Left colon (tissue), 2 donors: ENCODE data around the gene VRK2. TPM values are rescaled to one million over a fixed set of nuclear protein-coding genes. Genes with fewer than 3 reads are reported as not detected.
"Not testable (repeated sequence)": the region's sequence is repeated elsewhere in the genome, so short reads cannot be mapped to it uniquely, and the experiment has no call there.

Source experiments
- ATAC-seq: fragments of 200-7000 bp; cut with Tn5 transposase; one replicate; pipeline ENCODE4 v1.9.1; 2020; ENCODE audit warnings: mild to moderate bottlenecking, moderate library complexity
- DNase-seq, 2 donors: peaks; one replicate each; pipeline ENCODE4 v3.0.0-alpha.2; 2020
- intact Hi-C, 2 donors: fragments of 100-400 bp; cut with DNase I in 1 of 2; cut with micrococcal nuclease in 1 of 2; formaldehyde crosslinking; loops; one replicate each; pipeline versions ENCODE4 v1.11.2 to v1.14.0; 2022; cut with DNase I, micrococcal nuclease
- total RNA-seq, 2 donors: library from RNA; stranded (reverse); fragmentation: NEBNext Ultra II Directional; extraction: Animal tissue kit (Norgen Biotek cat#: 25700); gene quantifications; one replicate each; pipeline ENCODE4 v1.2.1, GENCODE V29; 2021
- donor health status: DM: no; HTN: no; CAD: no.
- donor health status: DM: yes; HTN: yes; CAD: no.

Gene VRK2
- total RNA-seq, 2 donors from 2014 or later, result 20.9 to 25.0 TPM

DNA sequence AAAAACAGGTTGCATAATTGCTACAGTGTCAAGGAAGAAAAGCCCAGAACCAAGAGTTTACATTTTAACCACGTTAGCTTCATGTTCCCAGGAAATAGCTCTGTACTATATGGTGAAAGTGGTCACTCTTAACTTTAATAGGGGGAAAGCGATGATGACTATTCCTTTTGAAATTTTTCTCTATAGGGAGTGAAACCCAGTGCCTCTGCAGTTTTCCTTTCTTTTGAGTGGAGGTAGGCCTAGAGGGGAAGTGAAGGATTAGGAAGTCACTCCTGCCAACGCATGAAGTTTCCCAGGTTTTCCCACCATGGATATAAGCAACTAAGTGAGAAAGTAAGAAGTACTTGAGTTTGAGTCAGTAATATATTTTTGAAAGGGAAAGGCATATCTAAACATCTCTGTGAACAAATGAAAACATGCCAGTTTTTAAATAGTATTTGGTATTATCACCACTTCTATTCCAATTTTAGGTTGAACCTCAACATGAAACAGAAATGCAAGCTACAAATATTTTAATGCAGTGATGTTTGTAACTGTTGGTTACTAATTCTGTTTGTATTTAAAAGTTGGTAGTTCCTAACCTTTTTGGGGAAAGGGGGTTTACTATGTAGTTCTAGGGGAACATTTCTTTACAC, 91.9 kb downstream of the VRK2 start:
- no peak for DNase-seq
- no peak for ATAC-seq
- intact Hi-C loops, result no loop called here

DNA sequence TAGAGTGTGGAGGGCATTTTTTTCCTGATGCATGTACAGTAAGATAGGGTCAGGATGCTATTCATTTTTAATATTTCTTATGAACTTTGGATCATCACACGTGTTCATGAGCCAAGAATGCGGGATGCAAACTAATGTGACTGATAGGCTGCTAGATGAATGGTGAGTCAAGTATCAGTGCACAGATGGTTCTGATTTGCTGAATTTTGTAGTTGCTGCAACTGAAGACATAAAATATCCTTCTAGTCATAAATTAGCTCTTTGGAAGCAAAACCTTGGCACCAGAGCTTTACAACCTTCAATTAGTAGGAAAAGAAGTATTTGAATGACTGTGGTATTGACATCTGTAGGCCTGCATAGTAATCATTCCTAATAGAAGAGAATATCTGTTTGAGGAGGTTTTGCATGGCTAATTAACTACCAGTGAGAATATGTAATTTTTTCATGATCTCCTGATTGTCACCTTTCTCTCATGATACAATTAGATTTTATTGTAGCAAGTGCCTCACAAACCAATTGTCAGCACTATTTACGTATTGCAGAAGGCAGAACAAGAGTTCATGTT, 94.0 kb downstream of the VRK2 start:
- DNase-seq, result no peak
- ATAC-seq, result no peak

DNA sequence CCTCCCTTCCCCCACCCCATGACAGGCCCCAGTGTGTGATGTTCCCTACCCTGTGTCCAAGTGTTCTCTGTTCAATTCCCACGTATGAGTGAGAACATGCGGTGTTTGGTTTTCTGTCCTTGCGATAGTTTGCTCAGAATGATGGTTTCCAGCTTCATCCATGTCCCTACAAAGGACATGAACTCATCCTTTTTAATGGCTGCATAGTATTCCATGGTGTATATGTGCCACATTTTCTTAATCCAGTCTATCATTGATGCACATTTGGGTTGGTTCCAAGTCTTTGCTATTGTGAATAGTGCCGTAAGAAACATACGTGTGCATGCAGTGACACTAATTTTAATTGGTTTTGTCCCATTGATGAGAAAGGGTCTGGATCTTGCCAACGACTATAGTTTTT, 99.2 kb downstream of the VRK2 start:
- intact Hi-C loops, ATAC-seq, DNase-seq: not testable (repeated sequence)

More for the DNA sequence above, 94.0 kb downstream of the VRK2 start:
- intact Hi-C loops, result no loop called here

DNA sequence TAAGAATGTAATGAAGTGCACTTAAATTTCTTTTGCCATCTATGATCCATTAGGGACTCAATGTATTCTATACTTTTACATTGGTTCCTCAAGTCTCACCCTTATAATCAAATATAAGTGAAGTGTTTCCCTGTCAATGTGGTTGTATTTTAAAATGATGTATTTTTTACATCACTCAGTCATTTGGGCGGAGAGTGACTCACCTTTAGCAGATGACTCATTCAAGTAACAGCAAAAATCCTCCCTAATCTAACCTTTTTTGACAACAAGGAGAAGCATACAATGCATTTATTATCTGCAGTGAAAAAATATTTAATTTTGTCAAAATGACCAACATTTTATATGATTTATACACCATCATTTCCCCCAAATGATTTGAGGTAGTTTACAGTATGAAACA, 100.1 kb downstream of the VRK2 start:
- ATAC-seq (no peak), DNase-seq (no peak)
- intact Hi-C loops, result no loop called here

DNA sequence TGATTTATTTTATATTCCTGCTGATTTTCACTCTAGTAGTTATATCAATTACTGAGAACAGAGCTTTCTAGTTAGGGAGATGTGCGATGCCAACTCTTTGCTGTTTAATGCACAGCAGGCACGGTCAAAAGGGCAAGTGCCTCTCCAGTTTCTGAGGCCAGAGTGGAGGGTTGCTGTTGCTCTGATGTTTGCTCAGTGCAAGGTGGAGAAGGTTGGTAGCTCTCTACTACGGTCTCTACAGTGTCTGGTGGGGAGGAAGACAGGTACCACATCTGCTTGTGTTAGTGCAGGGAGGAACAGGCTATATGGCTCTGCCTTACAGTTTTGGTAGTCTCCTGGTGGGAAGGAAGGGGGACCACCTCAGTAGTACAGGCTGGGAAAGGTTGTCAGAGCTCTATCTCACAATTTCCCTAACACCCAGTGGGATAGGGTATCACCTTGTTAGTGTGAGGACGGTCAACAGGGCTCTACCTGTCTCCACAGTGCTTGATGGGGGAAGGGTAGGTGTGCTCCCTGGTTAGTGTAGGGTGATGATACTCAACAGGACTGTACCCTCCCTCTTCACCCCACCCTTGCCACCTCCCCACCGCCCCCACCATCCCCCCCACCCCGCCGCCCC, 108.7 kb downstream of the VRK2 start:
- DNase-seq (no peak), ATAC-seq (peak; percentile 20)
- intact Hi-C loops, result no loop called here

DNA sequence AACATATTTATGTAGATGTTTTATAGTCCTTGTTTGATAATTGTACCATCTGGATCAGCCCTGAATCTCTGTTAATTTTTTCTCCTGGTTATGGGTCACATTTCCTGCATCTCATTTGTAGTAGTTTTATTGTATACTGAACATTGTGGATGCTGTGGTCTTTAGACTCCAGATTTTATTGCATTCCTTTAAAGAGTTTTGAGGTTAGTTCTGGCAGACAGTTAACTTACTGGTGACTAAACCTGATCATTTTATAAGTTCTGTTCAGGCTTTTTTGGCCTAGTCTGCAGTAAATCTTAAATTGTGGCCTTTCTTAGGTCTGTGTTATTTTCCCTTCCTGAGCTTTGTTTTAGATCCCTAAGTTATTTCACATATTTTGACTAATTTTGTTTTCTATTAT, 110.2 kb downstream of the VRK2 start:
- ATAC-seq, result peak; percentile 36

DNA sequence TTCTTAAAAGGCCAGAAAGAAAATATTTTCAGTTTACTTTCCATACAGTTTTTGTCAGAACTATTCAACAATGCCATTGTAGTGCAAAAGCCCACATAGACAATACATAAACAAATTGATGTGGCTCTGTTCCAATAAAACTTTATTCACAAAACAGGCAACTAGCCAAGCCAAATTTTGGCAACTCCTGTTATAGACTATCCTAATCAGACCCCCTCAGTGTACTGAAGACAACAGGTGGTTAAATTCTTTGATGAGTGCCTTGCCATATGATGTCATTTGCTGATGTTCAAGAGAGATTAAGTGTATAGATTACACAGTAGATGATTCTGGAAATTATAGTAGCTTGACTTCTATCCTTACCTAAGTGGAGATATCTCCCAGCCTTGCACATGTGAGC, 111.1 kb downstream of the VRK2 start:
- ATAC-seq, result no peak
- intact Hi-C loops, result no loop called here
- DNase-seq, result no peak

More for the DNA sequence above, 110.2 kb downstream of the VRK2 start:
- DNase-seq, result no peak
- intact Hi-C loops, result no loop called here

DNA sequence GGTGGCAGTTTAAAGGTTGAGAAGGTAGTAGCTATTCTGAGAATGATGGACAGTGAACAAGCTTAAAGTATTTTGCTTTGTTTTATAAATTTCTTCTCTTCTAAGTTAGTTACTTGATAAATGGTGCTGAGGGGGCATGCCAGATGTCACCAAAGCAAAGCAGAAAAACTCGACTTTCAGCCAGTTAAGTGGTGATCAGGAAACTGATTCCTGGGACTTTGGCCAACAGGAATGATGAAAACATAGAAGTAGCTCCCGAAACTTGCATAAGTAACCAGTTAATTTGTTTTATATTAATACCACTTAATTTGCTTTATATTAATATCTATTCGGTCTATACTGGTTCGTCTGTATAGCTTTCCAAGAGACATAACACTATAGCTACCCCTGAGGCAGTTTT, 111.9 kb downstream of the VRK2 start:
- ATAC-seq (no peak), DNase-seq (no peak)
- intact Hi-C loops, result no loop called here

DNA sequence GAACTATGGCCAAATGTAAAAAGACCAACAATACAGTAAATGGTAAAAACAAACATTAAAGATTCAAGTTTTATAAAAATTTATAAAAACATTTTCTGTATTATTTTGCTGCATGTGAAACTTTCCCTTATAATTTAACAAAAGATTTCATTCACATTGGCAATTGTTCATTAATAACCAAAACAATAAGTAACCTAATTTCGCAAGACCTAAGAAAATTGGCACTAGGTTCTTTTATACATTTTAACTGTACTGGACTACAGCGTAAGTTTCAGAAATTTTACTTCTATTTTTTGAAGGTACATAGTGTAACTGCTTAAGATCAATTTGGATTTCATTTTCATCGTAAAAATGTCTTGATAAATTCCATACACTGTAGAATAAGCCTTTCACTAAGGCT, 117.3 kb downstream of the VRK2 start:
- DNase-seq, result no peak
- intact Hi-C loops, result no loop called here
- ATAC-seq, result no peak

DNA sequence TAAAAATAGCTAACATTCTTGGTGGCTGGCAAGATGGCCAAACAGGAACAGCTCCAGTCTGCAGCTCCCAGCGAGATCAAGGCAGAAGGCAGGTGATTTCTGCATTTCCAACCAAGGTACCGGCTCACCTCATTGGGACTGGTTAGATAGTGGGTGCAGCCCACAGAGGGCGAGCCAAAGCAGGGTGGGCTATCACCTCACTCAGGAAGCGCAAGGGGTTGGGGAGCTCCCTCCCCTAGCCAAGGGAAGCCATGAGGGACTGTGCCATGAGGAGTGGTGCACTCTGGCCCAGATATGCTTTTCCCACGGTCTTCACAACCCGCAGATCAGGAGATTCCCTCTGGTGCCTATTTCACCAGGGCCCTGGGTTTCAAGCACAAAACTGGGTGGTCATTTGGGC, 121.5 kb downstream of the VRK2 start:
- ATAC-seq, intact Hi-C loops, DNase-seq: not testable (repeated sequence)

DNA sequence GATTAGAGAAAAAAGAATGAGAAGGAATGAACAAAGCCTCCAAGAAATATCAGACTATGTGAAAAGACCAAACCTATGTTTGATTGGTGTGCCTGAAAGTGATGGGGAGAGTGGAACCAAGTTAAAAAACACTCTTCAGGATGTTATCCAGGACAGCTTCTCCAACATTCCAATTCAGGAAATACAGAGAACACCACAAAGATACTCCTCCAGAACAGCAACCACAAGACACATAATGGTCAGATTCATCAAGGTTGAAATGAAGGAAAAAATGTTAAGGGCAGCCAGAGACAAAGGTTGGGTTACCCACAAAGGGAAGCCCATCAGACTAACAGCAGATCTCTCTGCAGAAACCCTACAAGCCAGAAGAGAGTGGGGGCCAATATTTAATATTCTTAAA, 123.2 kb downstream of the VRK2 start:
- ATAC-seq, intact Hi-C loops, DNase-seq: not testable (repeated sequence)

DNA sequence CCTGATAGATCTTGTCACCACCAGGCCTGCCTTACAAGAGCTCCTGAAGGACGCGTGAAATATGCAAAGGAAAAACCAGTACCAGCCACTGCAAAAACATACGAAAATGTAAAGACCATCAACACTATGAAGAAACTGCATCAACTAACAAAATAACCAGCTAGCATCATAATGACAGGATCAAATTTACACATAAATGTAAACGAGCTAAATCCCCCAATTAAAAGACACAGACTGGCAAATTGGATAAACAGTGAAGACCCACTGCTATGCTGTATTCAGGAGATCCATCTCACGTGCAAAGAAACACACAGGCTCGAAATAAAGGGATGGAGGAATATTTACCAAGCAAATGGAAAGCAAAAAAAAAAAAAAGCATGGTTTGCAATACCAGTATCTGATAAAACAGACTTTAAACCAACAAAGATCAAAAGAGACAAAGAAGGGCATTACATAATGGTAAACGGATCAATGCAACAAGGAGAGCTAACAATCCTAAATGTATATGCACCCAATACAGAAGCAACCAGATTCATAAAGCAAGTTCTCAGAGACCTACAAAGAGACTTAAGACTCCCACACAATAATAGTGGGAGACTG, 123.8 kb downstream of the VRK2 start:
- intact Hi-C loops, ATAC-seq, DNase-seq: not testable (repeated sequence)

DNA sequence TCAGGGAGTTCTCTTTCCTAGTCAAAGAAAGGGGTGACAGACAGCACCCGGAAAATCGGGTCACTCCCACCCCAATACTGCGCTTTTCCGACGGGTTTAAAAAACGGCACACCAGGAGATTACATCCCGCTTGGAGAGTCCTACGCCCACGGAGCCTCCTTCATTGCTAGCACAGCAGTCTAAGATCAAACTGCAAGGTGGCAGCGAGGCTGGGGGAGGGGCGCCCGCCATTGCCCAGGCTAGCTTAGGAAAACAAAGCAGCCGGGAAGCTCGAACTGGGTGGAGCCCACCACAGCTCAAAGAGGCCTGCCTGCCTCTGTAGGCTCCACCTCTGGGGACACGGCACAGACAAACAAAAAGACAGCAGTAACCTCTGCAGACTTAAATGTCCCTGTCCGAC, 125.2 kb downstream of the VRK2 start:
- DNase-seq, intact Hi-C loops, ATAC-seq: not testable (repeated sequence)

DNA sequence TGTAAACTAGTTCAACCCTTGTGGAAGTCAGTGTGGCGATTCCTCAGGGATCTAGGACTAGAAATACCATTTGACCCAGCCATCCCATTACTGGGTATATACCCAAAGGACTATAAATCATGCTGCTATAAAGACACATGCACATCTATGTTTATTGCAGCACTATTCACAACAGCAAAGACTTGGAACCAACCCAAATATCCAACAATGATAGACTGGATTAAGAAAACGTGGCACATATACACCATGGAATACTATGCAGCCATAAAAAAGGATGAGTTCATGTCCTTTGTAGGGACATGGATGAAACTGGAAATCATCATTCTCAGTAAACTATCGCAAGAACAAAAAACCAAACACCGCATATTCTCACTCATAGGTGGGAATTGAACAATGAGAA, 130.6 kb downstream of the VRK2 start:
- intact Hi-C loops, DNase-seq, ATAC-seq: not testable (repeated sequence)

DNA sequence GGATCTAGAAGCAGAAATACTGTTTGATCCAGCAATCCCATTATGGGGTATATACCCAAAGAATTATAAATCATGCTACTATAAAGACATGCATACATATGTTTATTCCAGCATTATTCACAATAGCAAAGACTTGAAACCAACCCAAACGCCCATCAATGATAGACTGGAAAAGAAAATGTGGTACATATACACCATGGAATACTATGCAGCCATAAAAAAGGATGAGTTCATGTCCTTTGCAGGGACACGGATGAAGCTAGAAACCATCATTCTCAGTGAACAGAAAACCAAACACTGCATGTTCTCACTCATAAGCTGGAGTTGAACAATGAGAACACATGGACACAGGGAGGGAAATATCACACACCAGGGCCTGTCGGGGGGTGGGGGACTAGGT, 133.6 kb downstream of the VRK2 start:
- DNase-seq, intact Hi-C loops, ATAC-seq: not testable (repeated sequence)

DNA sequence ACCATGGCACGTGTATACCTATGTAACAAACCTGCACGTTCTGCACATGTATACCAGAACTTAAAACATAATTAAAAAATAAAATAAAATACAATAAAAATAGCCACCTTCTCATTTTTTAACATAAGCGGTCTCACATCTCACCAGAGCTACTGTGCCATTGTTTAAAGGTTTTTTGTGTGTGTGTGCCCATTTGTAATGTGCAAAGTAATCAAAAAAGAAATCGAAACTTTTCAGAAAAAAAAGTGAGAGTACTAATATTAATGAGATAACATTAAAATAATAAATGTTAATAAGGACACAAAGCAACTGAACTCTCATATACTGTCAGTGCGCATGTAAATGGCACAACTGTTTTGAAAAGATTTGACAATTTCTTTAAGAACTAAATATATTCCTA, 134.0 kb downstream of the VRK2 start:
- DNase-seq (no peak), ATAC-seq (no peak)
- intact Hi-C loops, result no loop called here

DNA sequence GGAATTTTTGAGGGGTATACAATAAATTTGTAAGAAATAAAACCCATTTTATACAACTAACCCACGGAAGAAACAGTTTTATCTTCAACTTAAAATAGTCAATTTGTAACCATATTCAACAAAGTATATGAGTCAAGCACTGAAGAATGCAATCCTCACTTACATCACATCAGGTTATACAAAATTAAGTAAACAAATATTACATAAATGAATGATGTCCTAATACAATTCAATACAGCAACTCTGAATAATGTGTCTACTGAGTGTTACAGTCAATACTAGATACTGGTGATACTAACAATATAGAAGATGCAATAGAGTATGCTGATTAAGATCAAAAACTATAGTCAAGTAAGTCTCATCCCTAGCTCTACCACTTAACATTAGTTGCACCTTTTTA, 135.9 kb downstream of the VRK2 start:
- ATAC-seq (no peak), DNase-seq (no peak)
- intact Hi-C loops, result no loop called here

DNA sequence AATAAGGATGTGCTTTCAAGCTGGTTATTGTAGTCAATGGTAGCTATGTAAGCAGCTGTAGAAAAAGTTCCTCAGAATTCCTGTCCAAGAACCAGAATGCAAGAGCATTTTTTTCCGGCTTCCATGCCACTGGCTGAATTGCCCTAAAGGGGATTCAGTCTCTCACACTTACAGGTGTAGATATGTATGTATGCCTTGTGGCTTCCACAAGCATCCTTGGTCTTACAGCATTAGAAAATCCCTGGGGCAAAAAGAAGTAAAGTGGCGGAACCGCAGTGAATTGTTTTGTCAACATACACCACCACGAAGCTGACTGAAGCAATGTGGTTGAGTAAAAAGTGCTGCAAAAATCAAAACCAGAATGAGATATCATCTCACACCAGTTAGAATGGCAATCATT, 139.9 kb downstream of the VRK2 start:
- ATAC-seq (no peak), DNase-seq (no peak)
- intact Hi-C loops, result no loop called here

DNA sequence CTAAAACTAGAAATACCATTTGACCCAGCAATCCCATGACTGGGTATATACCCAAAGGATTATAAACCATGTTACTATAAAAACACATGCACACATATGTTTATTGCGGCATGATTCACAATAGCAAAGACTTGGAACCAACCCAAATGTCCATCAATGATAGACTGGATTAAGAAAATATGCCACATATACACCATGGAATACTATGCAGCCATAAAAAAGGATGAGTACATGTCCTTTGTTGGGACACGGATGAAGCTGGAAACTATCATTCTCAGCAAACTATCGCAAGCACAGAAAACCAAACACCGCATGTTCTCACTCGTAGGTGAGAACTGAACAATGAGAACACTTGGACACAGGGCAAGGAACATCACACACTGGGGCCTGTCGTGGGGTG, 140.4 kb downstream of the VRK2 start:
- intact Hi-C loops, ATAC-seq, DNase-seq: not testable (repeated sequence)

DNA sequence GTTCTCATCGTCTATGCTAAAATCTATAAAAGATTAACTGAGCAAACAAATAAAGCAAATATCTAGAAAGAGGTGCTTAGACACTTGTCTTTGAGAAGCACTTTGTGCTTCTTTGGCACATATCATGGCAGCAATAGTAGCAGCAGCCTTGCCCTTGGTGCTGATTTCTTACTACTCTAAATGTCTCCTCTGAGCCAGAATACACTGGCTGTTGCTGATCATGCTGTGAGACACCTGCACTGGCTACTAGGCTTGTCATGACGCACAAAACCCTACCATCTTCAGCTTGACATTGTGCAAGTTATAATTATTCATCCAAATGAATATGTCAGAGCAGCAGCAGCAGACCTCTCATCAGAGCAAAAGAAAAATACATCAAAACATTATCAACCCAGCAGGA, 147.9 kb downstream of the VRK2 start:
- intact Hi-C loops, result no loop called here
- no peak for DNase-seq
- ATAC-seq, result no peak
